ENCODE results near the gene BAHCC1. TPM values are rescaled to one million over a fixed set of nuclear protein-coding genes. Genes with fewer than 3 reads are reported as not detected.

BAHCC1 gene
- total RNA-seq, 2 donors from 2014 or later = 0.22 to 0.29 TPM

DNA sequence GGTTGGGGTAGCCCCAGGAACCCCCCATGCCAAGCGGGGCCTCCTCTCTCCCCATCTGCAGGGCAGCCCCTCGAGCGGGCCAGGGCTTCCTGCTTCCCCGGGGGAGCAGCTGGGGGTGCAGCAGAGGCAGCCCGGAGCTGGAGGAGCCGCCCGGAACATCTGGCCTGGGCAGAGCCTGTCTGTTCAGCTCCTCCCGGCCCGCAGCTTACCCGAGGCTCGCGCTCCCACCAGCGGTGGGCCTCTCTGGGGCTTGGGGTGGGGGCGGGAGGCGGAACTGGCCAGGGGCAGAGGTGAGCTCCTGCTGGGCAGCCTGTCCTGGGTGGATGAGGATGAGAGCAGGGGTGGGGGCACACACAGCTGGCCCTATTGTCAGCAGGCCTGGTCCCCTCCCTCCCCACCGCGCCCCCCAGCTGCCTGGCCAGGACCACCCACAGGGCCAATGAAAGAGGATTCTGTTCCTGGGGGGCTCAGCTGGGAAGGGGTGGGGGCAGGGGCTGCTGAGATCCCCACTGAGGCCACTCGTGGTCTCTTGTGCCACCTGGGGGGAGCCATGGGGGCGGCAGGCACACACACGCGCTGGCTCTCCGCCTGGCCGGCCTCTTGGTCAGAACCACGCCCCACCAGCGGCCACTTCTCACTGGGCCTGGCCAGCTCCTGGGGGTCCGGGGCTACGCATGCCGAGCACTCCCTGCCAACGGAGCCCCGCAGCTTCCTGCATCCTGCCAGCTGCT lies 34.7 kb downstream of the BAHCC1 start:
- Mint-ChIP-seq H3K27me3 (no peaks in the 10 kb centered on the region), H3K36me3 (ENCODE audit: low read depth) (peaks cover 2% of the 10 kb centered on the region), H3K27ac (no peak overlapping the region), H3K4me1 (peaks cover 3% of the 10 kb centered on the region), H3K4me3 (peak overlapping the region; percentile 7)
- H3K9me3 ChIP-seq (ENCODE audit: control insufficient read depth, low read length, poor library complexity, severe bottlenecking) = no peaks in the 10 kb centered on the region
- DNase-seq = no peak
- peak; percentile 29 for ATAC-seq

GRCh38 chr17:81431545-81432482 lies 36.6 kb downstream of the BAHCC1 start:
- DNase-seq (no peak), ATAC-seq (no peak)
- H3K9me3 ChIP-seq (ENCODE audit: control insufficient read depth, low read length, poor library complexity, severe bottlenecking) = no peaks in the 10 kb centered on the region
- no peak overlapping the region for H3K27ac Mint-ChIP-seq
- H3K4me1 Mint-ChIP-seq = peaks cover 3% of the 10 kb centered on the region
- peaks cover 2% of the 10 kb centered on the region for H3K36me3 Mint-ChIP-seq (ENCODE audit: low read depth)
- H3K27me3 Mint-ChIP-seq = no peaks in the 10 kb centered on the region
- no peak overlapping the region for H3K4me3 Mint-ChIP-seq

GRCh38 chr17:81432941-81433340 lies 37.7 kb downstream of the BAHCC1 start:
- Mint-ChIP-seq H3K4me3 (no peak overlapping the region), H3K27me3 (no peaks in the 10 kb centered on the region), H3K4me1 (no peaks in the 10 kb centered on the region), H3K36me3 (ENCODE audit: low read depth) (peaks cover 2% of the 10 kb centered on the region), H3K27ac (no peak overlapping the region)
- no peaks in the 10 kb centered on the region for H3K9me3 ChIP-seq (ENCODE audit: control insufficient read depth, low read length, poor library complexity, severe bottlenecking)
- ATAC-seq (no peak), DNase-seq (no peak)

DNA sequence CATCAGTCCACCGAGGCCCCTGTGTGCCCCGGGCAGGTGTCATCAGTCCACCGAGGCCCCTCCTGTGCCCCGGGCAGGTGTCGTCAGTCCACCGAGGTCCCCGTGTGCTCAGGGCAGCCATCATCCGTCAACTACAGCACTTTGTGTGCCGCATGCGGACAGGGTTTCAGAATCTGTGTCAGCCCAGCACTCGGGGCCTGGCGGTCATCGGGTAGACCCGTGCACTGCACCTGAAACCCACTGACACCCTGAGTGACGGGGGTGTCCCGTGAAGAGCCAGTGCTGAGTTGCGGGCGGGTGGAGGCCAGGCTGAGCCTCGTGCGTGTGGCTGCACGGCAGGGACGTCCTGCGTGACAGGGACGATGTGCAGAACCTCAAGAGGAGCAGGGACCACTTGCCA lies 38.4 kb downstream of the BAHCC1 start:
- H3K4me3 Mint-ChIP-seq = no peak overlapping the region
- H3K36me3 Mint-ChIP-seq (ENCODE audit: low read depth) = peaks cover 2% of the 10 kb centered on the region
- no peak overlapping the region for H3K27ac Mint-ChIP-seq
- H3K9me3 ChIP-seq (ENCODE audit: control insufficient read depth, low read length, poor library complexity, severe bottlenecking) = no peaks in the 10 kb centered on the region
- no peaks in the 10 kb centered on the region for H3K4me1 Mint-ChIP-seq
- no peak for DNase-seq
- ATAC-seq = no peak
- no peaks in the 10 kb centered on the region for H3K27me3 Mint-ChIP-seq

DNA sequence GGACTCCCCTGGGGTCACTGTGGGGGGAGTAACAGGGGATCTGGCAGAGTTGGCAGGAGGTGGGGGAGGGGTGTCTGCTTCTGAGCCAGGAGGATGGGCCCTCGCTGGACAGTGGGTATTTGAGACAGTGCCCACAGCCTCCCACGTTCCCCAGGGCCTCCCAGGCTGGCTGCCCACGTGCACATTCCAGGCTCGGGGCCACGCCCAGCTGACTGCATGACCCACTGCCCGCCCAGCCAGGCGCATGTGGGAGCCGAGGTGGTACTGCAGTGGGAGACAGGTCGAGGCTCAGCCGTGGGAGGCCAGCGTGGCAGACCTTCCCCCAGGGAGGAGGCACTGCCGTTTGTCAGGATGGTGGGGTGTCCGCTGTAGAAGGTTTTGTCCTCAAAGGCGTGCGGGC lies 38.8 kb downstream of the BAHCC1 start:
- Mint-ChIP-seq H3K4me1 (no peaks in the 10 kb centered on the region), H3K27ac (no peak overlapping the region), H3K27me3 (no peaks in the 10 kb centered on the region), H3K36me3 (ENCODE audit: low read depth) (peaks cover 2% of the 10 kb centered on the region), H3K4me3 (no peak overlapping the region)
- H3K9me3 ChIP-seq (ENCODE audit: control insufficient read depth, low read length, poor library complexity, severe bottlenecking) = no peaks in the 10 kb centered on the region
- ATAC-seq (no peak), DNase-seq (no peak)

DNA sequence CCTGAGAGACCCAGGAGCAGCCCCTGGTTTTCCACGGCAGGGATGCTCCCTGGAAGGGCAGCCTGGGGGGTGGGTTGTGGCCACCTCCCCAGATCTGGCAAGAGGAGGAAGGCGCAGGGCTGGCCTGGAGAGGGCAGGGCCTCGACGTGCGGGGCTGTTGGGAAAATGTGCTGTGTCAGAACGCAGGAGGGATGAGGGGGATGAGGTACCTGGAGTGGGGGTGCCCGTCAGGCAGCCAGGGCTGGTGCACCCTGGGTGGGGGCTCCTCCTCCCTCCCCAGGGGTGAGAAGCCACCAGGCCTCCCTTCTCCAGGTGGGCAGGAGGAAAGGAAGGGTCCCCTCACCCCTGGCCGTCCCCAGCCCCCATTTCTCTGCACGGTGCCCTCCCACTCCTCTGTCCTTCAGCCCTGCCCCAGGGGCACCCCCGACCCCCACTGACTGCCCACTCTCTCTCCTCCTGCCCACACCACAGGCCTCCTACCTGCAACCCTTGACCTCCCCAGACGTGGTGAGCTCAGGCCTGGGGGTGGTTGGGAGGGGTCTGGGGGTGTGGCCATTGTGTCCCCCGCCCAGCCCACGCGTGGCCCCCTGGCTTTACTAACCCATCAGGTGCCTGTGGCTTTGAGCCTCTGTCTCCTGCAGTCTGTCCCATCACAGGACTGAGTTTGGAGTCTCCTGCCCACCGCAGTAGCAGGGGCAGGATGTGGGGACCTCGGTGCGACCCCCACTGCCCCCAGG lies 39.6 kb downstream of the BAHCC1 start:
- Mint-ChIP-seq H3K4me3 (no peak overlapping the region), H3K36me3 (ENCODE audit: low read depth) (peaks cover 2% of the 10 kb centered on the region), H3K4me1 (no peaks in the 10 kb centered on the region), H3K27me3 (no peaks in the 10 kb centered on the region), H3K27ac (no peak overlapping the region)
- no peak for ATAC-seq
- DNase-seq = no peak
- no peaks in the 10 kb centered on the region for H3K9me3 ChIP-seq (ENCODE audit: control insufficient read depth, low read length, poor library complexity, severe bottlenecking)

DNA sequence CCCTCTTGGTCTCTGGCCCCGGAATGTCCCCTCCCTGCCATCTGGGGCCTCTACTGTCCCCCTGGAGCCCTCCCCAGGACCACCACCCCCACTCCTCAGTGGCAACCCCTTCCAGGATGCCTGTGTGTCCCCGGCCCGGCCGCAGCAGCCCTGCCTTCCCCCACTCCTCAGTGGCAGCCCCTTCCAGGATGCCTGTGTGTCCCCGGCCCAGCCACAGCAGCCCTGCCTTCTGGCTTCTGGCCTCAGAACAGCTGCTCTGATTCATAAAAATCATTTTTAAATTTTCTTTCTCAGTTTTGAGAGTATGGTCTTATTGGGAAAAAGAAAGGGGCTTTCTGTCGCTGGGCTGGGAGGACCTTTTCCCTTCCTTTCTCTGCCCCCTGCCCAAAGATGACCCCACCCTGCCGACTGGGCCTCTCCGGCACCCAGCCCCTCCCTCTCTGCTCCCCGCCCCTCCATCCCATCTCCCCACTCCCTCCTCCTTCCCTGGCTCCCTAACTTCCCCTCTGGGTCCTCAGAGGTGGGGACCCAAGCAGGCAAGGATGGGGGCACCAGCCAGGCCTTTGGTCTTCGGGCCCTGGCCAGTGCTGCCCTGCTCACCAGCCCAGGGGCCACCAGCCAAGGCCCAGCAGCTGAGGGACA lies 40.5 kb downstream of the BAHCC1 start:
- H3K4me3 Mint-ChIP-seq = no peak overlapping the region
- no peak for DNase-seq
- no peaks in the 10 kb centered on the region for H3K4me1 Mint-ChIP-seq
- no peak for ATAC-seq
- no peaks in the 10 kb centered on the region for H3K9me3 ChIP-seq (ENCODE audit: control insufficient read depth, low read length, poor library complexity, severe bottlenecking)
- H3K36me3 Mint-ChIP-seq (ENCODE audit: low read depth) = peaks cover 2% of the 10 kb centered on the region
- no peak overlapping the region for H3K27ac Mint-ChIP-seq
- no peaks in the 10 kb centered on the region for H3K27me3 Mint-ChIP-seq

DNA sequence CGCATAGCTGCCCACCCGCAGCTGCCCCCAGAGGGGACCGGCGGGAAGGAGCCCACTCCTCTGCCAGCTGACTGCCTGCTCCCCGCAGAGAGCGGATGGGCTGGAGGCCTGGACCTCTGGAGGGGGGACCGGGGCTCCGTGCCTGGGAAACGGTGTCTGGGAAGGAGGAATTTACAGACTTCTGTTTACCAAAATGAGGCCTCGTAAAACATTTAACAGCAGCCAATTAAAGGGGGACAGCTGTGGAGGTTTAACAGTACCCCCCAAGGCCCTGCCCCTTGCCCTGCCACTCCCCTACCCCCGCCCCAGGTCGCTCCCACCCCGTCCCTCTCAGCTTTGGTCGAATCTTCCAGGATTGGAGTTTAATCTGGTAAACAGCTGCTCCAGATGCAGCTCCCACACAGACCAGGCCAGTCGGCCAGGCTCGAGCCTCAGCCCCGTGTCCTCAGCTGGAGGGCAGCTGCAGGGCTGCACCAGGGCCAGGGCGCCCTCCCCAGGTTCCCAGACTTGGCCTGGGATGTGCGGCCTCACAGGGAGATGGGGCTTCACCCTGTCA lies 41.1 kb downstream of the BAHCC1 start:
- H3K9me3 ChIP-seq (ENCODE audit: control insufficient read depth, low read length, poor library complexity, severe bottlenecking) = no peaks in the 10 kb centered on the region
- H3K27ac Mint-ChIP-seq = no peak overlapping the region
- H3K4me3 Mint-ChIP-seq = no peak overlapping the region
- DNase-seq = no peak
- peaks cover 2% of the 10 kb centered on the region for H3K36me3 Mint-ChIP-seq (ENCODE audit: low read depth)
- no peaks in the 10 kb centered on the region for H3K4me1 Mint-ChIP-seq
- no peaks in the 10 kb centered on the region for H3K27me3 Mint-ChIP-seq
- no peak for ATAC-seq

DNA sequence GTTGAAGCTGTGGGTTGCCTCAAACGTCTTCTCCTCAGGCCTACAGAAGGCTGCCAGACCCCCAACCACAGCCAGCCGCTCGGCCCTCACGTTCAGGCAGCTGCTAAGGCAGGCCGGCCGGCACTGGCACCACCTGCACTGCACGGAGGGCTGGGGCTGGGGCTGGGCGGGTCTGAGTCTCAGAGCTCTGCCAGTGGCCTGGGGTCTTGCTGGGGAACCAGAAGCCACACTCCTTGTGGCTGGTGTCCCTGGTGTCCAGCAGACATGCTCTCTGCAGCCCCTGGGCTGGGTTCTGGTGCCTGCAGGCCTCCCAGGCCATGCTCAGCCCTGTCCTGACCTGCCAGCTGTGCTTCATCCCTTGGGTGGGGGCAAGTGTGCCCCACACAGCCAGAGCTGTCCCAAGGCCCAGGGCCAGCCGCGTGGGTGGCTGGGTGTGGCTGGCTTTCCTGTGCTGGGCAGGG lies 42.0 kb downstream of the BAHCC1 start:
- no peak overlapping the region for H3K4me3 Mint-ChIP-seq
- DNase-seq (no peak), ATAC-seq (no peak)
- H3K4me1 Mint-ChIP-seq = no peaks in the 10 kb centered on the region
- no peaks in the 10 kb centered on the region for H3K9me3 ChIP-seq (ENCODE audit: control insufficient read depth, low read length, poor library complexity, severe bottlenecking)
- no peak overlapping the region for H3K27ac Mint-ChIP-seq
- peaks cover 2% of the 10 kb centered on the region for H3K36me3 Mint-ChIP-seq (ENCODE audit: low read depth)
- no peaks in the 10 kb centered on the region for H3K27me3 Mint-ChIP-seq

GRCh38 chr17:81438007-81438659 lies 42.9 kb downstream of the BAHCC1 start:
- Mint-ChIP-seq H3K27ac (no peak overlapping the region), H3K36me3 (ENCODE audit: low read depth) (peaks cover 2% of the 10 kb centered on the region), H3K4me3 (no peak overlapping the region), H3K4me1 (no peaks in the 10 kb centered on the region), H3K27me3 (no peaks in the 10 kb centered on the region)
- ATAC-seq (no peak), DNase-seq (no peak)
- H3K9me3 ChIP-seq (ENCODE audit: control insufficient read depth, low read length, poor library complexity, severe bottlenecking) = no peaks in the 10 kb centered on the region

GRCh38 chr17:81438688-81439087 lies 43.4 kb downstream of the BAHCC1 start:
- no peak overlapping the region for H3K27ac Mint-ChIP-seq
- no peak for DNase-seq
- H3K36me3 Mint-ChIP-seq (ENCODE audit: low read depth) = peaks cover 2% of the 10 kb centered on the region
- H3K4me3 Mint-ChIP-seq = no peak overlapping the region
- H3K27me3 Mint-ChIP-seq = no peaks in the 10 kb centered on the region
- no peak for ATAC-seq
- H3K9me3 ChIP-seq (ENCODE audit: control insufficient read depth, low read length, poor library complexity, severe bottlenecking) = no peaks in the 10 kb centered on the region
- no peaks in the 10 kb centered on the region for H3K4me1 Mint-ChIP-seq

DNA sequence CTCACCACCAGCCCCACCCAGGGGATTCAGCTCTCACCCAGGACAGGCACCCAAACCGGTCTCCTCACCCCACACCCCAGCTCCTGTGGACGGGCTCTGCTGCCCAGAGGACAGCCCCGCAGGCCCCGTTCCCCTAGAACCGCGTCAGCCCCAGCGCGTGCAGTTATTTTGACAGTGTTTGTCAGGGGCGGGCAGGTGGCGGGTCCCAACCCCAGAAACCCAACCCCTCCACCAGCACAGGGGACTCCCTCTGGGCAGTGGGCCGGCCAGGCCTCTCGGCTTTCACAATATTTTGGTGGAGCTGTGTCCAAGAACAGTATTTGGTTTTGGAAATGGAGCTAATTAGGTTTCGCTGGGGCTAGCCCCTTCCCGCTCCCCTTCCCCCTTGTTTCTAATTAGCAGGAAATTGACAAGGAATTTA lies 44.8 kb downstream of the BAHCC1 start:
- Mint-ChIP-seq H3K36me3 (ENCODE audit: low read depth) (no peaks in the 10 kb centered on the region), H3K4me1 (no peaks in the 10 kb centered on the region), H3K27me3 (no peaks in the 10 kb centered on the region), H3K27ac (no peak overlapping the region), H3K4me3 (no peak overlapping the region)
- DNase-seq (no peak), ATAC-seq (no peak)
- no peaks in the 10 kb centered on the region for H3K9me3 ChIP-seq (ENCODE audit: control insufficient read depth, low read length, poor library complexity, severe bottlenecking)

Measured in T-helper 17 cell (primary cell).